HCT116 (cell line): ENCODE data around the gene CDKAL1. TPM values are rescaled to one million over a fixed set of nuclear protein-coding genes. Genes with fewer than 3 reads are reported as not detected.

Source experiments
- ATAC-seq: fragments of 200-7000 bp; cut with Tn5 transposase; 2 replicates; pipeline ENCODE4 v1.9.1; 2020; ENCODE audit warnings: mild to moderate bottlenecking, moderate library complexity
- BruUV-seq: library from RNA; stranded (reverse); fragments of 400-500 nt; replicated peaks from 2 replicates; lab custom pipeline; 2021; lab: Mats Ljungman, UMichigan
- CTCF ChIA-PET: fragments of 300-600 bp; sonication (Branson Sonifier 250); formaldehyde crosslinking; loops from one replicate; lab custom pipeline; 2021; ENCODE audit warnings: antibody characterized with exemption; lab: Charles Lee
- POLR2A ChIA-PET: fragments of 300-600, 350-600 bp; sonication (Branson Sonifier 250); formaldehyde crosslinking; loops from one replicate; lab custom pipeline; 2021; ENCODE audit warnings: antibody characterized with exemption; lab: Charles Lee
- RAD21 ChIA-PET, 2 experiments: fragments of 300-600 bp; sonication (Branson Sonifier 250); formaldehyde crosslinking; loops; one replicate each; lab custom pipeline; 2023; ENCODE audit warnings: low total read pairs in 2 of 2; ENCODE audit not compliant: uncharacterized antibody in 2 of 2, unreplicated experiment in 2 of 2, low non-redundant PET in 1 of 2; lab: Charles Lee
- DNase-seq: peaks from one replicate; pipeline ENCODE4 v3.0.0-alpha.2; 2010; ENCODE audit warnings: low read depth, low spot score
- H2AFZ ChIP-seq: fragments of 200-600 bp; shearing (Covaris generic), sonication (generic); 2 replicates; pipeline ENCODE4 v1.6.1; 2017; ENCODE audit warnings: low read depth, mixed run types, mixed read lengths, antibody characterized with exemption, low read length; ENCODE audit not compliant: poor library complexity, severe bottlenecking
- H3K27ac ChIP-seq: 2 replicates; pipeline ENCODE4 v1.5.1; 2012; ENCODE audit warnings: low read depth, low read length
- H3K27me3 ChIP-seq: fragments of 200-600 bp; sonication (generic); 2 replicates; pipeline ENCODE4 v1.6.1; 2016; ENCODE audit warnings: mixed run types, low read length, mixed read lengths; ENCODE audit not compliant: insufficient read depth
- H3K36me3 ChIP-seq, 2 experiments: fragments of 200-500 bp in 1 of 2; fragments of 200-600 bp in 1 of 2; sonication (Bioruptor generic) in 1 of 2; sonication (generic) in 1 of 2; 2 replicates each; pipeline versions ENCODE4 v1.5.1 to v1.6.1; 2014 to 2016; ENCODE audit warnings: low read length in 2 of 2, inconsistent platforms in 1 of 2, mixed read lengths in 1 of 2, mixed run types in 1 of 2; ENCODE audit not compliant: insufficient read depth in 2 of 2, control insufficient read depth in 1 of 2
- H3K4me1 ChIP-seq, 2 experiments: fragments of 200-600 bp in 1 of 2; sonication (generic) in 1 of 2; 2 replicates each; pipeline versions ENCODE4 v1.5.1 to v1.6.1; 2012 to 2017; ENCODE audit warnings: low read length in 2 of 2, inconsistent platforms in 1 of 2, mild to moderate bottlenecking in 1 of 2, mixed read lengths in 1 of 2, mixed run types in 1 of 2, moderate library complexity in 1 of 2; ENCODE audit not compliant: insufficient read depth in 2 of 2, control insufficient read depth in 1 of 2
- H3K4me2 ChIP-seq: fragments of 200-600 bp; sonication (generic); 2 replicates; pipeline ENCODE4 v1.6.1; 2017; ENCODE audit warnings: mixed run types, low read length, mixed read lengths
- H3K4me3 ChIP-seq, 2 experiments: fragments of 200-600 bp in 1 of 2; sonication (generic) in 1 of 2; replicated peaks in 1 of 2; 2 replicates each; pipeline ENCODE4 v1.5.1; 2011 to 2016; ENCODE audit warnings: low read length in 2 of 2, control low read depth in 1 of 2, low read depth in 1 of 2, mild to moderate bottlenecking in 1 of 2, mixed read lengths in 1 of 2, mixed run types in 1 of 2
- H3K79me2 ChIP-seq: fragments of 200-600 bp; sonication (generic); 2 replicates; pipeline ENCODE4 v1.6.1; 2017; ENCODE audit warnings: mild to moderate bottlenecking, mixed run types, low read length, moderate library complexity, mixed read lengths; ENCODE audit not compliant: insufficient read depth
- H3K9ac ChIP-seq: fragments of 200-600 bp; sonication (generic); 2 replicates; pipeline ENCODE4 v1.6.1; 2016; ENCODE audit warnings: low read length, mixed read lengths
- H3K9me2 ChIP-seq: fragments of 200-600 bp; sonication (generic), shearing (Covaris generic); 2 replicates; pipeline ENCODE4 v1.6.1; 2017; ENCODE audit warnings: mixed run types, mild to moderate bottlenecking, moderate library complexity; ENCODE audit not compliant: insufficient read depth
- H3K9me3 ChIP-seq, 2 experiments: fragments of 200-500 bp in 1 of 2; fragments of 200-600 bp in 1 of 2; sonication (Bioruptor generic) in 1 of 2; sonication (generic) in 1 of 2; 2 replicates each; pipeline ENCODE4 v1.6.1; 2014 to 2017; ENCODE audit warnings: low read length in 2 of 2, mixed read lengths in 2 of 2, inconsistent platforms in 1 of 2, low read depth in 1 of 2, mild to moderate bottlenecking in 1 of 2, mixed run types in 1 of 2, moderate library complexity in 1 of 2; ENCODE audit not compliant: control insufficient read depth in 1 of 2, insufficient read depth in 1 of 2
- H4K20me1 ChIP-seq: fragments of 200-600 bp; sonication (generic), shearing (Covaris generic); 2 replicates; pipeline ENCODE4 v1.6.1; 2017; ENCODE audit warnings: mixed run types, mild to moderate bottlenecking, moderate library complexity; ENCODE audit not compliant: insufficient read depth
- CBX3 ChIP-seq: IDR thresholded peaks from 2 replicates; pipeline ENCODE4 v1.6.1; 2012; ENCODE audit warnings: low read depth
- CEBPB ChIP-seq: IDR thresholded peaks from 2 replicates; pipeline ENCODE4 v1.6.1; 2012; ENCODE audit warnings: low read depth
- ELF1 ChIP-seq: IDR thresholded peaks from 2 replicates; pipeline ENCODE4 v1.6.1; 2012; ENCODE audit warnings: low read depth, borderline replicate concordance
- EZH2phosphoT487 ChIP-seq: fragments of 200-600 bp; IDR thresholded peaks from 2 replicates; pipeline ENCODE4 v1.6.1; 2018; ENCODE audit warnings: antibody characterized with exemption, borderline replicate concordance
- JUND ChIP-seq: IDR thresholded peaks from 2 replicates; pipeline ENCODE4 v1.6.1; 2012
- RAD21 ChIP-seq: IDR thresholded peaks from 2 replicates; pipeline ENCODE4 v1.6.1; 2012; ENCODE audit warnings: low read depth, mild to moderate bottlenecking
- TCF7L2 ChIP-seq: IDR thresholded peaks from 2 replicates; pipeline ENCODE4 v1.7.0; 2011; ENCODE audit warnings: borderline replicate concordance, inconsistent platforms; ENCODE audit not compliant: insufficient read depth, insufficient read length; ENCODE audit errors: extremely low read depth
- YY1 ChIP-seq: IDR thresholded peaks from 2 replicates; pipeline ENCODE4 v1.6.1; 2011; ENCODE audit warnings: low read length, low read depth, moderate library complexity, mild to moderate bottlenecking; ENCODE audit not compliant: insufficient replicate concordance; ENCODE audit errors: extremely low read depth
- ZNF274 ChIP-seq: fragments of 200-500 bp; sonication (Bioruptor generic); IDR thresholded peaks from 2 replicates; pipeline ENCODE4 v1.6.1; 2014; ENCODE audit warnings: mild to moderate bottlenecking, low read depth, low read length, inconsistent platforms
- intact Hi-C: fragments of 100-400 bp; cut with micrococcal nuclease; formaldehyde crosslinking; loops from 2 replicates; pipeline ENCODE4 v1.10.0; 2022
- total RNA-seq: library from RNA; stranded (reverse); gene quantifications from one replicate; pipeline ENCODE4 v1.2.1, GENCODE V29; 2021; ENCODE audit not compliant: unreplicated experiment
- TF ChIP-seq, protein P1 (sequence below), 3 experiments: fragments of 200-600 bp in 1 of 3; sonication (generic) in 1 of 3; IDR thresholded peaks in 2 of 3; conservative IDR thresholded peaks in 1 of 3; 2 replicates each; pipeline ENCODE4 v1.5.1; 2012 to 2017; ENCODE audit warnings: low read depth in 2 of 3, low read length in 2 of 3, antibody characterized with exemption in 1 of 3, borderline replicate concordance in 1 of 3, control low read depth in 1 of 3, mild to moderate bottlenecking in 1 of 3, mixed read lengths in 1 of 3, mixed run types in 1 of 3, moderate library complexity in 1 of 3; ENCODE audit not compliant: insufficient read depth in 1 of 3
- TF ChIP-seq, protein P2 (sequence below): IDR thresholded peaks from 2 replicates; pipeline ENCODE4 v1.6.1; 2012
- TF ChIP-seq, protein P3 (sequence below): IDR thresholded peaks from 2 replicates; pipeline ENCODE4 v1.6.1; 2012

Gene CDKAL1
- total RNA-seq, 1 experiment from 2014 or later, result 14.9 TPM

- intact Hi-C loops, result loop anchor here (1.0 to 10.0 kb wide), 5 partner anchors 132 to 1062 kb away; no protein-coding TSS in a partner anchor
- POLR2A ChIA-PET, result interaction anchor here (0.8 to 1.0 kb wide), 2 partner anchors 712 to 714 kb away, joined by 3 to 4 read pairs; no protein-coding TSS in a partner anchor
- H3K4me3 ChIP-seq, result no peak overlapping the region
- DNase-seq (no peak), ATAC-seq (no peak)
- peaks cover 49 to 59% of the 10 kb centered on the region in 2 experiments for H3K4me1 ChIP-seq
- H3K27ac ChIP-seq, result peak overlapping the region; percentile 95; the same call in 1 of the 2 replicates
- H2AFZ ChIP-seq, result no peak overlapping the region
- no peaks in the 10 kb centered on the region for H3K9me2 ChIP-seq
- no peaks in the 10 kb centered on the region for H3K27me3 ChIP-seq
- H4K20me1 ChIP-seq, result no peaks in the 10 kb centered on the region
- no peaks in the 10 kb centered on the region for H3K79me2 ChIP-seq
- no peak overlapping the region for H3K9ac ChIP-seq
- RAD21 ChIA-PET, result interaction anchor here (0.7 to 1.7 kb wide), 3 partner anchors 713 to 718 kb away, joined by 3 to 13 read pairs (median 4); partner anchors contain the start of gene SOX4 (in 1 of the 2)
- no TSS peak for BruUV-seq
- TF ChIP-seq CEBPB, result no peak
- TF ChIP-seq, protein P1, sequence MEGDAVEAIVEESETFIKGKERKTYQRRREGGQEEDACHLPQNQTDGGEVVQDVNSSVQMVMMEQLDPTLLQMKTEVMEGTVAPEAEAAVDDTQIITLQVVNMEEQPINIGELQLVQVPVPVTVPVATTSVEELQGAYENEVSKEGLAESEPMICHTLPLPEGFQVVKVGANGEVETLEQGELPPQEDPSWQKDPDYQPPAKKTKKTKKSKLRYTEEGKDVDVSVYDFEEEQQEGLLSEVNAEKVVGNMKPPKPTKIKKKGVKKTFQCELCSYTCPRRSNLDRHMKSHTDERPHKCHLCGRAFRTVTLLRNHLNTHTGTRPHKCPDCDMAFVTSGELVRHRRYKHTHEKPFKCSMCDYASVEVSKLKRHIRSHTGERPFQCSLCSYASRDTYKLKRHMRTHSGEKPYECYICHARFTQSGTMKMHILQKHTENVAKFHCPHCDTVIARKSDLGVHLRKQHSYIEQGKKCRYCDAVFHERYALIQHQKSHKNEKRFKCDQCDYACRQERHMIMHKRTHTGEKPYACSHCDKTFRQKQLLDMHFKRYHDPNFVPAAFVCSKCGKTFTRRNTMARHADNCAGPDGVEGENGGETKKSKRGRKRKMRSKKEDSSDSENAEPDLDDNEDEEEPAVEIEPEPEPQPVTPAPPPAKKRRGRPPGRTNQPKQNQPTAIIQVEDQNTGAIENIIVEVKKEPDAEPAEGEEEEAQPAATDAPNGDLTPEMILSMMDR (IDR thresholded peaks at IDR 0.05 in 2 of 3, conservative IDR thresholded peaks at IDR 0.05 in 1 of 3; ENCODE audit: borderline replicate concordance in 1 of 3, insufficient read depth in 1 of 3, low read depth in 2 of 3, low read length in 2 of 3), result peak; percentile 44 to 59 (median 54); a peak in 4 of 6 replicates
- peak; percentile 85 for TF ChIP-seq RAD21
- H3K4me2 ChIP-seq, result peak overlapping the region; percentile 67; the same call in 1 of the 2 replicates
- no peaks in the 10 kb centered on the region for H3K9me3 ChIP-seq
- H3K36me3 ChIP-seq, result no peaks in the 10 kb centered on the region
- CTCF ChIA-PET, result interaction anchor here (0.8 to 3.6 kb wide), 3 partner anchors 311 to 713 kb away, joined by 3 to 42 read pairs (median 13); no protein-coding TSS in a partner anchor
These were observed 341.2 kb downstream of the CDKAL1 start for GRCh38 chr6:20875369-20875963.

DNA sequence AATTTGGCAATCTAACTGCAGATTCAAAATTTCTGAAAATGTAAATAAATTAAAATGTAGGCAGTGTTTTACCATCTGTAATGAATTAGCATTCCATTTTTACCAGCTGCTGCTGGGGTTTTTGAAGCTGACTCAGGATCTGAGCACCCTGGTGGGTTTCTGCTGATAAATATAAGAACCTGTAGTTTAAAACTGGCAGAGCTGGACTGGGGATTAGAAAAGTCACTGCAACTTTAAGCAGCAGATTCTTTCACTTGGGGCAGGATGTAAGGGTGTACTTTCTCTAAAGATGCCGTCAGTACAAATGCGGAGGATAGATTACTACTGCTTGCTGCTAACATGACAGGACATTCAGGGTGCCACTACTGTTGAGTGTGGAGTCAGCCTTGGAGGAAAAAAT lies 341.8 kb downstream of the CDKAL1 start:
- Histone ChIP-seq H3K9me3 (no peaks in the 10 kb centered on the region), H4K20me1 (no peaks in the 10 kb centered on the region), H2AFZ (no peak overlapping the region), H3K79me2 (no peaks in the 10 kb centered on the region), H3K36me3 (no peaks in the 10 kb centered on the region), H3K4me1 (peaks cover 49 to 65% of the 10 kb centered on the region in 2 experiments), H3K4me3 (no peak overlapping the region), H3K27ac (peak overlapping the region; percentile 95), H3K9me2 (no peaks in the 10 kb centered on the region), H3K27me3 (no peaks in the 10 kb centered on the region), H3K9ac (no peak overlapping the region), H3K4me2 (peak overlapping the region; percentile 67; the same call in 1 of the 2 replicates)
- RAD21 ChIA-PET, result interaction anchor here (0.7 to 1.7 kb wide), 4 partner anchors 129 to 717 kb away, joined by 3 to 13 read pairs (median 4); partner anchors contain the start of gene SOX4 (in 1 of the 2)
- POLR2A ChIA-PET, result interaction anchor here (0.8 to 3.0 kb wide), 3 partner anchors 712 to 718 kb away, joined by 3 to 31 read pairs (median 4); partner anchors contain the start of gene SOX4
- ATAC-seq (no peak), DNase-seq (no peak)
- intact Hi-C loops, result loop anchor here (5.0 to 10.0 kb wide), 3 partner anchors 131 to 1061 kb away; no protein-coding TSS in a partner anchor
- BruUV-seq, result no TSS peak
- CTCF ChIA-PET, result interaction anchor here (0.8 to 3.6 kb wide), 3 partner anchors 311 to 712 kb away, joined by 3 to 42 read pairs (median 13); no protein-coding TSS in a partner anchor
- TF ChIP-seq ELF1, result no peak
- TF ChIP-seq, protein P2, sequence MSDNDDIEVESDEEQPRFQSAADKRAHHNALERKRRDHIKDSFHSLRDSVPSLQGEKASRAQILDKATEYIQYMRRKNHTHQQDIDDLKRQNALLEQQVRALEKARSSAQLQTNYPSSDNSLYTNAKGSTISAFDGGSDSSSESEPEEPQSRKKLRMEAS, result no peak
- TF ChIP-seq, protein P3, sequence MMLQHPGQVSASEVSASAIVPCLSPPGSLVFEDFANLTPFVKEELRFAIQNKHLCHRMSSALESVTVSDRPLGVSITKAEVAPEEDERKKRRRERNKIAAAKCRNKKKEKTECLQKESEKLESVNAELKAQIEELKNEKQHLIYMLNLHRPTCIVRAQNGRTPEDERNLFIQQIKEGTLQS, result no peak
- TF ChIP-seq CBX3, result no peak
- TF ChIP-seq CEBPB, result no peak
- TF ChIP-seq TCF7L2, result no peak
- TF ChIP-seq ZNF274, result no peak
- no peak for TF ChIP-seq YY1
- no peak for TF ChIP-seq EZH2phosphoT487
- no peak for TF ChIP-seq RAD21
- TF ChIP-seq JUND, result no peak
